ENCODE measurements around the gene GRIA4.

Gene GRIA4

GRCh38 chr11:105639527-105639926 lies 29.7 kb downstream of the GRIA4 start:
- no peak for DNase-seq

GRCh38 chr11:105641433-105641832 lies 31.6 kb downstream of the GRIA4 start:
- DNase-seq: no peak

GRCh38 chr11:105642870-105643269 lies 33.0 kb downstream of the GRIA4 start:
- no peak for DNase-seq

- no peak for DNase-seq
Observed at GRCh38 chr11:105644839-105645573, 35.1 kb downstream of the GRIA4 start.

- no peak for DNase-seq
Observed at GRCh38 chr11:105647780-105648179, 37.9 kb downstream of the GRIA4 start.

- DNase-seq: no peak
Observed at GRCh38 chr11:105648762-105649161, 38.9 kb downstream of the GRIA4 start.

GRCh38 chr11:105665281-105665680 lies 55.4 kb downstream of the GRIA4 start:
- DNase-seq: peak; percentile 17 to 20

- no peak for DNase-seq
Observed at GRCh38 chr11:105667441-105667840, 57.6 kb downstream of the GRIA4 start.

- DNase-seq: no peak
Observed at GRCh38 chr11:105670811-105671210, 60.9 kb downstream of the GRIA4 start.

GRCh38 chr11:105673089-105673488 lies 63.2 kb downstream of the GRIA4 start:
- no peak for DNase-seq

GRCh38 chr11:105689631-105690030 lies 79.8 kb downstream of the GRIA4 start:
- DNase-seq: no peak

- no peak for DNase-seq
Observed at GRCh38 chr11:105690467-105690866, 80.6 kb downstream of the GRIA4 start.

- DNase-seq: no peak
Observed at GRCh38 chr11:105693075-105693759, 83.3 kb downstream of the GRIA4 start.

GRCh38 chr11:105696000-105696399 lies 86.1 kb downstream of the GRIA4 start:
- DNase-seq: no peak

- no peak for DNase-seq
Observed at GRCh38 chr11:105697291-105697690, 87.4 kb downstream of the GRIA4 start.

GRCh38 chr11:105699203-105699602 lies 89.3 kb downstream of the GRIA4 start:
- DNase-seq: no peak

GRCh38 chr11:105700271-105700670 lies 90.4 kb downstream of the GRIA4 start:
- DNase-seq: no peak

GRCh38 chr11:105701098-105701497 lies 91.2 kb downstream of the GRIA4 start:
- no peak for DNase-seq

GRCh38 chr11:105705786-105706530 lies 96.1 kb downstream of the GRIA4 start:
- DNase-seq: peak; percentile 73 to 84

GRCh38 chr11:105713106-105713505 lies 103.2 kb downstream of the GRIA4 start:
- DNase-seq: no peak

- no peak for DNase-seq
Observed at GRCh38 chr11:105713696-105714095, 103.8 kb downstream of the GRIA4 start.

- DNase-seq: no peak
Observed at GRCh38 chr11:105718641-105719040, 108.8 kb downstream of the GRIA4 start.

GRCh38 chr11:105719073-105719822 lies 109.4 kb downstream of the GRIA4 start:
- no peak for DNase-seq

All from cerebellar nuclear complex (tissue), 1 donor.